Activated naive CD4-positive, alpha-beta T cell treated with anti-CD3 and anti-CD28 coated beads for 36 hours (primary cell): ENCODE measurements around the gene MAP4K3. TPM values are rescaled to one million over a fixed set of nuclear protein-coding genes. Genes with fewer than 3 reads are reported as not detected.
A peak's percentile ranks its signal among the peaks of the same experiment; 100 is the strongest.
"Not testable (repeated sequence)": the region's sequence is repeated elsewhere in the genome, so short reads cannot be mapped to it uniquely, and the experiment has no call there.

Experiments
- CTCF ChIA-PET: fragments of 350-600 bp; sonication (Branson Sonifier 250); formaldehyde crosslinking; loops from one replicate; lab custom pipeline; 2021; ENCODE audit warnings: antibody characterized with exemption; lab: Charles Lee
- DNase-seq: peaks from one replicate; pipeline ENCODE4 v3.0.0-alpha.2; 2020
- H3K27ac Mint-ChIP-seq: one replicate; pipeline ENCODE4 v1.8.0; 2021; ENCODE audit warnings: mild to moderate bottlenecking, mixed read lengths
- H3K27me3 Mint-ChIP-seq: one replicate; pipeline ENCODE4 v1.8.0; 2021; ENCODE audit warnings: low read depth, mixed read lengths
- H3K36me3 Mint-ChIP-seq: one replicate; pipeline ENCODE4 v1.8.0; 2021; ENCODE audit warnings: low read depth, mixed read lengths
- H3K4me1 Mint-ChIP-seq: one replicate; pipeline ENCODE4 v1.8.0; 2021; ENCODE audit warnings: low read depth, mixed read lengths
- H3K4me3 Mint-ChIP-seq: one replicate; pipeline ENCODE4 v1.8.0; 2021; ENCODE audit warnings: mild to moderate bottlenecking, moderate library complexity, mixed read lengths
- H3K9me3 Mint-ChIP-seq: one replicate; pipeline ENCODE4 v1.8.0; 2021; ENCODE audit warnings: mixed read lengths
- intact Hi-C: fragments of 100-400 bp; cut with micrococcal nuclease; formaldehyde crosslinking; loops from one replicate; pipeline ENCODE4 v1.15.1; 2023
- total RNA-seq, 2 experiments: library from RNA; stranded (reverse); gene quantifications; one replicate each; pipeline ENCODE4 v1.2.3, GENCODE V29; 2021

Gene MAP4K3
- total RNA-seq, 2 experiments from 2014 or later: 10.6 to 12.0 TPM

- CTCF ChIA-PET: interaction anchor here (0.6 kb wide), 1 partner anchor 79 kb away, joined by 3 read pairs; no protein-coding TSS in a partner anchor
- no peak overlapping the region for H3K4me3 Mint-ChIP-seq
- intact Hi-C loops: loop anchor here (2.0 kb wide), 1 partner anchor 23 kb away; no protein-coding TSS in a partner anchor
- no peak overlapping the region for H3K27ac Mint-ChIP-seq
- H3K27me3 Mint-ChIP-seq: no peaks in the 10 kb centered on the region
- peak; percentile 12 for DNase-seq
- no peaks in the 10 kb centered on the region for H3K9me3 Mint-ChIP-seq
- no peaks in the 10 kb centered on the region for H3K36me3 Mint-ChIP-seq
- peaks cover 64% of the 10 kb centered on the region for H3K4me1 Mint-ChIP-seq
Measured at GRCh38 chr2:39403311-39403710, 33.8 kb downstream of the MAP4K3 start.

- CTCF ChIA-PET: interaction anchor here (1.0 kb wide), 1 partner anchor 22 kb away, joined by 3 read pairs; no protein-coding TSS in a partner anchor
- H3K27me3 Mint-ChIP-seq: no peaks in the 10 kb centered on the region
- H3K9me3 Mint-ChIP-seq: no peaks in the 10 kb centered on the region
- DNase-seq: no peak
- H3K4me3 Mint-ChIP-seq: no peak overlapping the region
- H3K4me1 Mint-ChIP-seq: peaks cover 56% of the 10 kb centered on the region
- H3K27ac Mint-ChIP-seq: no peak overlapping the region
- intact Hi-C loops: no loop called here
- H3K36me3 Mint-ChIP-seq: no peaks in the 10 kb centered on the region
Measured at GRCh38 chr2:39401319-39401718, 35.8 kb downstream of the MAP4K3 start.

GRCh38 chr2:39399570-39399969 is 37.5 kb downstream of the MAP4K3 start:
- CTCF ChIA-PET: no interaction called here

GRCh38 chr2:39395313-39395712 is 41.8 kb downstream of the MAP4K3 start:
- intact Hi-C loops: no loop called here
- H3K36me3 Mint-ChIP-seq: peaks cover 4% of the 10 kb centered on the region
- peaks cover 13% of the 10 kb centered on the region for H3K4me1 Mint-ChIP-seq
- CTCF ChIA-PET: interaction anchor here (0.7 kb wide), 1 partner anchor 9 kb away, joined by 3 read pairs; no protein-coding TSS in a partner anchor
- H3K27me3 Mint-ChIP-seq: no peaks in the 10 kb centered on the region
- DNase-seq: no peak
- no peak overlapping the region for H3K4me3 Mint-ChIP-seq
- H3K27ac Mint-ChIP-seq: no peak overlapping the region
- no peaks in the 10 kb centered on the region for H3K9me3 Mint-ChIP-seq

More at GRCh38 chr2:39399570-39399969, 37.5 kb downstream of the MAP4K3 start:
- DNase-seq: no peak
- Mint-ChIP-seq H3K27me3 (no peaks in the 10 kb centered on the region), H3K36me3 (no peaks in the 10 kb centered on the region), H3K4me3 (no peak overlapping the region), H3K4me1 (peaks cover 44% of the 10 kb centered on the region), H3K9me3 (no peaks in the 10 kb centered on the region), H3K27ac (no peak overlapping the region)
- intact Hi-C loops: no loop called here

GRCh38 chr2:39394516-39394961 is 42.5 kb downstream of the MAP4K3 start:
- peaks cover 4% of the 10 kb centered on the region for H3K36me3 Mint-ChIP-seq
- H3K4me1 Mint-ChIP-seq: peaks cover 11% of the 10 kb centered on the region
- H3K27ac Mint-ChIP-seq: no peak overlapping the region
- intact Hi-C loops: no loop called here
- no peak for DNase-seq
- H3K27me3 Mint-ChIP-seq: no peaks in the 10 kb centered on the region
- no peak overlapping the region for H3K4me3 Mint-ChIP-seq
- CTCF ChIA-PET: interaction anchor here (0.6 kb wide), 1 partner anchor 398 kb away, joined by 4 read pairs; no protein-coding TSS in a partner anchor
- H3K9me3 Mint-ChIP-seq: no peaks in the 10 kb centered on the region

- Mint-ChIP-seq H3K9me3 (no peaks in the 10 kb centered on the region), H3K4me1 (peaks cover 14% of the 10 kb centered on the region), H3K4me3 (no peak overlapping the region), H3K27ac (no peak overlapping the region), H3K36me3 (peaks cover 4% of the 10 kb centered on the region), H3K27me3 (no peaks in the 10 kb centered on the region)
- intact Hi-C loops: no loop called here
- CTCF ChIA-PET: no interaction called here
- DNase-seq: no peak
Measured at GRCh38 chr2:39392672-39393071, 44.4 kb downstream of the MAP4K3 start.

GRCh38 chr2:39390216-39390615 is 46.9 kb downstream of the MAP4K3 start:
- no peaks in the 10 kb centered on the region for H3K9me3 Mint-ChIP-seq
- no peaks in the 10 kb centered on the region for H3K27me3 Mint-ChIP-seq
- no peak for DNase-seq
- no peak overlapping the region for H3K27ac Mint-ChIP-seq
- CTCF ChIA-PET: no interaction called here
- H3K4me3 Mint-ChIP-seq: no peak overlapping the region
- H3K36me3 Mint-ChIP-seq: peaks cover 4% of the 10 kb centered on the region
- intact Hi-C loops: no loop called here
- peaks cover 14% of the 10 kb centered on the region for H3K4me1 Mint-ChIP-seq

- no peak for DNase-seq
- Mint-ChIP-seq H3K27ac (no peak overlapping the region), H3K9me3 (peaks cover 1% of the 10 kb centered on the region), H3K4me1 (peaks cover 14% of the 10 kb centered on the region), H3K27me3 (no peaks in the 10 kb centered on the region), H3K4me3 (no peak overlapping the region), H3K36me3 (no peaks in the 10 kb centered on the region)
- CTCF ChIA-PET: no interaction called here
- intact Hi-C loops: no loop called here
Measured at GRCh38 chr2:39386064-39386463, 51.0 kb downstream of the MAP4K3 start.

- peaks cover 1% of the 10 kb centered on the region for H3K9me3 Mint-ChIP-seq
- CTCF ChIA-PET: interaction anchor here (0.5 kb wide), 1 partner anchor 11 kb away, joined by 3 read pairs; no protein-coding TSS in a partner anchor
- no peak overlapping the region for H3K27ac Mint-ChIP-seq
- peaks cover 16% of the 10 kb centered on the region for H3K4me1 Mint-ChIP-seq
- no peak for DNase-seq
- H3K27me3 Mint-ChIP-seq: no peaks in the 10 kb centered on the region
- intact Hi-C loops: no loop called here
- H3K4me3 Mint-ChIP-seq: no peak overlapping the region
- no peaks in the 10 kb centered on the region for H3K36me3 Mint-ChIP-seq
Measured at GRCh38 chr2:39385172-39385571, 51.9 kb downstream of the MAP4K3 start.

- intact Hi-C loops, H3K4me3 Mint-ChIP-seq, H3K9me3 Mint-ChIP-seq, H3K36me3 Mint-ChIP-seq, DNase-seq, H3K27me3 Mint-ChIP-seq, H3K27ac Mint-ChIP-seq: not testable (repeated sequence)
- peaks cover 14% of the 10 kb centered on the region for H3K4me1 Mint-ChIP-seq
- CTCF ChIA-PET: interaction anchor here (0.6 to 0.7 kb wide), 2 partner anchors 140 to 378 kb away, joined by 3 to 4 read pairs; no protein-coding TSS in a partner anchor
Measured at GRCh38 chr2:39384071-39384470, 53.0 kb downstream of the MAP4K3 start.

- no peak for DNase-seq
- Mint-ChIP-seq H3K4me1 (peaks cover 14% of the 10 kb centered on the region), H3K27me3 (no peaks in the 10 kb centered on the region), H3K27ac (no peak overlapping the region), H3K36me3 (no peaks in the 10 kb centered on the region), H3K9me3 (peaks cover 1% of the 10 kb centered on the region), H3K4me3 (no peak overlapping the region)
- intact Hi-C loops: no loop called here
- CTCF ChIA-PET: no interaction called here
Measured at GRCh38 chr2:39383146-39383545, 53.9 kb downstream of the MAP4K3 start.

- no peak for DNase-seq
- no peaks in the 10 kb centered on the region for H3K36me3 Mint-ChIP-seq
- peaks cover 1% of the 10 kb centered on the region for H3K9me3 Mint-ChIP-seq
- intact Hi-C loops: loop anchor here (2.0 kb wide), 1 partner anchor 21 kb away; no protein-coding TSS in a partner anchor
- peaks cover 19% of the 10 kb centered on the region for H3K4me1 Mint-ChIP-seq
- CTCF ChIA-PET: no interaction called here
- no peak overlapping the region for H3K27ac Mint-ChIP-seq
- no peaks in the 10 kb centered on the region for H3K27me3 Mint-ChIP-seq
- no peak overlapping the region for H3K4me3 Mint-ChIP-seq
Measured at GRCh38 chr2:39381653-39382052, 55.4 kb downstream of the MAP4K3 start.

- peaks cover 5% of the 10 kb centered on the region for H3K36me3 Mint-ChIP-seq
- H3K4me1 Mint-ChIP-seq: peaks cover 19% of the 10 kb centered on the region
- H3K27me3 Mint-ChIP-seq: no peaks in the 10 kb centered on the region
- intact Hi-C loops: loop anchor here (2.0 kb wide), 1 partner anchor 22 kb away; no protein-coding TSS in a partner anchor
- no peak overlapping the region for H3K4me3 Mint-ChIP-seq
- peaks cover 6% of the 10 kb centered on the region for H3K9me3 Mint-ChIP-seq
- CTCF ChIA-PET: interaction anchor here (0.9 to 2.1 kb wide), 12 partner anchors 13 to 349 kb away, joined by 3 to 9 read pairs (median 4); partner anchors contain the start of gene MAP4K3
- no peak for DNase-seq
- H3K27ac Mint-ChIP-seq: no peak overlapping the region
Measured at GRCh38 chr2:39380525-39381150, 56.4 kb downstream of the MAP4K3 start.
